Activated CD8-positive, alpha-beta memory T cell treated with anti-CD3 and anti-CD28 coated beads, Interleukin-2, amount 10 ng/mL, durations not matched to agents 7 days and 5 days (primary cell): ENCODE data around the gene ERC2. TPM values are rescaled to one million over a fixed set of nuclear protein-coding genes. Genes with fewer than 3 reads are reported as not detected.

ENCODE experiments used
- ATAC-seq: fragments of 150-1000 bp; cut with Tn5 transposase; one replicate; pipeline ENCODE4 v1.10.0; 2021; ENCODE audit warnings: moderate library complexity
- CTCF ChIA-PET: fragments of 350-600 bp; sonication (Branson Sonifier 250); formaldehyde crosslinking; loops from one replicate; lab custom pipeline; 2021; ENCODE audit warnings: antibody characterized with exemption; lab: Charles Lee
- DNase-seq: peaks from one replicate; pipeline ENCODE4 v3.0.0-alpha.2; 2020
- H3K27ac Mint-ChIP-seq: one replicate; pipeline ENCODE4 v1.8.0; 2021; ENCODE audit warnings: mild to moderate bottlenecking, mixed read lengths
- H3K27me3 Mint-ChIP-seq: one replicate; pipeline ENCODE4 v1.8.0; 2021; ENCODE audit warnings: mixed read lengths
- H3K36me3 Mint-ChIP-seq: one replicate; pipeline ENCODE4 v1.8.0; 2021; ENCODE audit warnings: mild to moderate bottlenecking, mixed read lengths
- H3K4me1 Mint-ChIP-seq: one replicate; pipeline ENCODE4 v1.8.0; 2021; ENCODE audit warnings: mixed read lengths
- H3K4me3 Mint-ChIP-seq: one replicate; pipeline ENCODE4 v1.8.0; 2021; ENCODE audit warnings: mild to moderate bottlenecking, moderate library complexity, mixed read lengths
- H3K9me3 Mint-ChIP-seq: one replicate; pipeline ENCODE4 v1.8.0; 2022; ENCODE audit warnings: low read depth, mixed read lengths
- total RNA-seq, 2 experiments: library from RNA; stranded (reverse); gene quantifications; one replicate each; pipeline ENCODE4 v1.2.3, GENCODE V29; 2021

ERC2 gene
- total RNA-seq, 2 experiments from 2014 or later = not detected

- H3K9me3 Mint-ChIP-seq = no peaks in the 10 kb centered on the region
- H3K4me3 Mint-ChIP-seq = peak overlapping the region; percentile 50
- H3K27me3 Mint-ChIP-seq = peaks cover 61% of the 10 kb centered on the region
- DNase-seq = peak; percentile 45
- CTCF ChIA-PET = no interaction called here
- H3K36me3 Mint-ChIP-seq = no peaks in the 10 kb centered on the region
- H3K27ac Mint-ChIP-seq = no peak overlapping the region
- no peaks in the 10 kb centered on the region for H3K4me1 Mint-ChIP-seq
- peak; percentile 27 for ATAC-seq
These were observed 1.2 kb downstream of the ERC2 start for GRCh38 chr3:56467108-56467507.

- ATAC-seq = no peak
- Mint-ChIP-seq H3K36me3 (no peaks in the 10 kb centered on the region), H3K27me3 (peaks cover 22% of the 10 kb centered on the region), H3K4me1 (no peaks in the 10 kb centered on the region), H3K27ac (no peak overlapping the region), H3K4me3 (no peak overlapping the region), H3K9me3 (no peaks in the 10 kb centered on the region)
- CTCF ChIA-PET = interaction anchor here (1.3 kb wide), 1 partner anchor 13 kb away, joined by 4 read pairs; no protein-coding TSS in a partner anchor
- no peak for DNase-seq
These were observed 8.5 kb downstream of the ERC2 start for GRCh38 chr3:56459719-56460118.

GRCh38 chr3:56459104-56459496 lies 9.2 kb downstream of the ERC2 start:
- H3K9me3 Mint-ChIP-seq = no peaks in the 10 kb centered on the region
- no peak overlapping the region for H3K27ac Mint-ChIP-seq
- H3K4me3 Mint-ChIP-seq = no peak overlapping the region
- peaks cover 18% of the 10 kb centered on the region for H3K27me3 Mint-ChIP-seq
- no peaks in the 10 kb centered on the region for H3K36me3 Mint-ChIP-seq
- CTCF ChIA-PET = no interaction called here
- no peak for DNase-seq
- no peaks in the 10 kb centered on the region for H3K4me1 Mint-ChIP-seq
- ATAC-seq = no peak

GRCh38 chr3:56458496-56459103 lies 9.7 kb downstream of the ERC2 start:
- Mint-ChIP-seq H3K36me3 (no peaks in the 10 kb centered on the region), H3K4me3 (no peak overlapping the region), H3K27me3 (peaks cover 17% of the 10 kb centered on the region), H3K27ac (no peak overlapping the region), H3K9me3 (no peaks in the 10 kb centered on the region), H3K4me1 (no peaks in the 10 kb centered on the region)
- ATAC-seq = no peak
- no peak for DNase-seq
- CTCF ChIA-PET = no interaction called here

GRCh38 chr3:56456117-56456516 lies 12.2 kb downstream of the ERC2 start:
- Mint-ChIP-seq H3K4me1 (no peaks in the 10 kb centered on the region), H3K27me3 (peaks cover 31% of the 10 kb centered on the region), H3K9me3 (no peaks in the 10 kb centered on the region), H3K36me3 (no peaks in the 10 kb centered on the region), H3K4me3 (no peak overlapping the region), H3K27ac (no peak overlapping the region)
- CTCF ChIA-PET = no interaction called here
- ATAC-seq (no peak), DNase-seq (no peak)

GRCh38 chr3:56453011-56453410 lies 15.3 kb downstream of the ERC2 start:
- DNase-seq (no peak), ATAC-seq (no peak)
- CTCF ChIA-PET = no interaction called here
- Mint-ChIP-seq H3K4me3 (no peak overlapping the region), H3K36me3 (no peaks in the 10 kb centered on the region), H3K9me3 (no peaks in the 10 kb centered on the region), H3K27me3 (peaks cover 27% of the 10 kb centered on the region), H3K27ac (no peak overlapping the region), H3K4me1 (no peaks in the 10 kb centered on the region)

- DNase-seq = no peak
- CTCF ChIA-PET = no interaction called here
- Mint-ChIP-seq H3K36me3 (no peaks in the 10 kb centered on the region), H3K27me3 (peaks cover 26% of the 10 kb centered on the region), H3K4me3 (no peak overlapping the region), H3K4me1 (no peaks in the 10 kb centered on the region), H3K9me3 (no peaks in the 10 kb centered on the region), H3K27ac (no peak overlapping the region)
- no peak for ATAC-seq
These were observed 16.2 kb downstream of the ERC2 start for GRCh38 chr3:56452085-56452484.

GRCh38 chr3:56443372-56443771 lies 24.9 kb downstream of the ERC2 start:
- Mint-ChIP-seq H3K36me3 (no peaks in the 10 kb centered on the region), H3K4me3 (no peak overlapping the region)
- CTCF ChIA-PET = no interaction called here

GRCh38 chr3:56428667-56429066 lies 39.6 kb downstream of the ERC2 start:
- ATAC-seq (no peak), DNase-seq (no peak)
- H3K27me3 Mint-ChIP-seq = peaks cover 7% of the 10 kb centered on the region
- no peaks in the 10 kb centered on the region for H3K36me3 Mint-ChIP-seq
- H3K4me1 Mint-ChIP-seq = no peaks in the 10 kb centered on the region
- CTCF ChIA-PET = no interaction called here
- no peak overlapping the region for H3K27ac Mint-ChIP-seq
- H3K4me3 Mint-ChIP-seq = no peak overlapping the region
- peaks cover 2% of the 10 kb centered on the region for H3K9me3 Mint-ChIP-seq

More at GRCh38 chr3:56443372-56443771, 24.9 kb downstream of the ERC2 start:
- no peak for ATAC-seq
- no peak for DNase-seq
- peaks cover 3% of the 10 kb centered on the region for H3K27me3 Mint-ChIP-seq
- H3K9me3 Mint-ChIP-seq = no peaks in the 10 kb centered on the region
- H3K4me1 Mint-ChIP-seq = no peaks in the 10 kb centered on the region
- no peak overlapping the region for H3K27ac Mint-ChIP-seq

GRCh38 chr3:56424885-56425284 lies 43.4 kb downstream of the ERC2 start:
- H3K27me3 Mint-ChIP-seq = peaks cover 7% of the 10 kb centered on the region
- DNase-seq (no peak), ATAC-seq (no peak)
- no peaks in the 10 kb centered on the region for H3K36me3 Mint-ChIP-seq
- H3K9me3 Mint-ChIP-seq = peaks cover 2% of the 10 kb centered on the region
- CTCF ChIA-PET = no interaction called here
- H3K27ac Mint-ChIP-seq = no peak overlapping the region
- no peaks in the 10 kb centered on the region for H3K4me1 Mint-ChIP-seq
- no peak overlapping the region for H3K4me3 Mint-ChIP-seq

GRCh38 chr3:56424336-56424735 lies 43.9 kb downstream of the ERC2 start:
- CTCF ChIA-PET = no interaction called here
- Mint-ChIP-seq H3K4me1 (no peaks in the 10 kb centered on the region), H3K9me3 (peaks cover 2% of the 10 kb centered on the region), H3K36me3 (no peaks in the 10 kb centered on the region), H3K27me3 (peaks cover 7% of the 10 kb centered on the region), H3K27ac (no peak overlapping the region), H3K4me3 (no peak overlapping the region)
- DNase-seq (no peak), ATAC-seq (no peak)

GRCh38 chr3:56423661-56424099 lies 44.6 kb downstream of the ERC2 start:
- peaks cover 2% of the 10 kb centered on the region for H3K9me3 Mint-ChIP-seq
- H3K36me3 Mint-ChIP-seq = no peaks in the 10 kb centered on the region
- H3K27ac Mint-ChIP-seq = no peak overlapping the region
- peaks cover 7% of the 10 kb centered on the region for H3K27me3 Mint-ChIP-seq
- no peak overlapping the region for H3K4me3 Mint-ChIP-seq
- CTCF ChIA-PET = no interaction called here
- DNase-seq = no peak
- H3K4me1 Mint-ChIP-seq = no peaks in the 10 kb centered on the region
- ATAC-seq = no peak

GRCh38 chr3:56422316-56422715 lies 46.0 kb downstream of the ERC2 start:
- CTCF ChIA-PET = no interaction called here
- H3K27me3 Mint-ChIP-seq = peaks cover 4% of the 10 kb centered on the region
- DNase-seq = no peak
- no peak for ATAC-seq
- H3K4me3 Mint-ChIP-seq = no peak overlapping the region
- H3K4me1 Mint-ChIP-seq = no peaks in the 10 kb centered on the region
- peaks cover 2% of the 10 kb centered on the region for H3K9me3 Mint-ChIP-seq
- no peak overlapping the region for H3K27ac Mint-ChIP-seq
- H3K36me3 Mint-ChIP-seq = no peaks in the 10 kb centered on the region

- no peak overlapping the region for H3K27ac Mint-ChIP-seq
- H3K4me1 Mint-ChIP-seq = no peaks in the 10 kb centered on the region
- H3K27me3 Mint-ChIP-seq = peaks cover 8% of the 10 kb centered on the region
- ATAC-seq (no peak), DNase-seq (no peak)
- H3K4me3 Mint-ChIP-seq = no peak overlapping the region
- CTCF ChIA-PET = no interaction called here
- H3K9me3 Mint-ChIP-seq = peaks cover 2% of the 10 kb centered on the region
- H3K36me3 Mint-ChIP-seq = no peaks in the 10 kb centered on the region
These were observed 47.1 kb downstream of the ERC2 start for GRCh38 chr3:56421205-56421604.
